Measurements from ENCODE around the gene PROM1. TPM values are rescaled to one million over a fixed set of nuclear protein-coding genes. Genes with fewer than 3 reads are reported as not detected.

The PROM1 gene
- total and polyA plus RNA-seq, 9 of the 15 experiments (the other 6 are each of a cell fraction or from before 2014, with no cell fraction given), result 0.05 TPM; not detected in 8

DNA sequence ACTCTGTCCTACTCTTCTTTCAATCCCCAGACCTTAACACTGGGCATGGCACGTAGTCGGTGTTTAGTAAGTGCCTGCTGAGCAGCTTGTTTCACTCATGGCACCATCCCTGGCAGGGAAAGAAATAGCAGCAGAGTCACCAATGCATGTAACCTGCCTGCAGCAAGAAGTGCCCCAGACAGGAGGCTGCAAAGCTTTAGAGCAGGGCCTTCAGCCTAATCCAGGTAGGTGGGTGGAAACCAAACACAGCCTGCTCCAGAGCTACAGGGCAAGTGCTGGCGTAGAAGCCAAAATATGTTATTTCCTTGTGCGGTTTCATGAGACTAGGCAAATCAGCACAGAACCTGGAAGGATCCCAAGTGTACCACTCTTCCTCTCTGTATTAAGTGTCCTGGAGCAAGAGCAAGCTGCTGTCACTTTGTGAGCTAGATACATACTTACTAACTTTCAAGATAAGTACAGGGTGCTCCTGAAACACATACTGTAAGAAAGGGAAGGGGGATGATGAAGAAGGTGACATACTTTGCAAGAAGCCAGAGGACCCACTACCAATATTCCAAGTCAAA, 5.5 kb downstream of the PROM1 start (continued):
- TF ChIP-seq RBFOX2 (IDR thresholded peaks at IDR 0.05; ENCODE audit: low read depth, low read length) (no peak), ZNF561 (CRISPR knock-in tag; conservative IDR thresholded peaks at IDR 0.05) (no peak), ZNF75A (CRISPR knock-in tag; IDR thresholded peaks at IDR 0.05) (no peak), SMARCB1 (IDR thresholded peaks at IDR 0.05; ENCODE audit: insufficient read length, low read depth) (no peak), ESRRA (IDR thresholded peaks at IDR 0.05; ENCODE audit: borderline replicate concordance, low read depth) (no peak), TFAM (CRISPR knock-in tag; conservative IDR thresholded peaks at IDR 0.05) (no peak)

- POLR2A ChIA-PET, result interaction anchor here (0.7 kb wide), 1 partner anchor 19 kb away, joined by 3 read pairs; no protein-coding TSS in a partner anchor
- Histone ChIP-seq H3K9ac (ENCODE audit: insufficient read depth in 1 of 2, low read depth in 2 of 2, low read length in 2 of 2) (no peak overlapping the region), H3K4me3 (no peak overlapping the region), H3K79me2 (ENCODE audit: control insufficient read depth, insufficient read depth, low read length) (no peaks in the 10 kb centered on the region), H3K27me3 (ENCODE audit: control insufficient read depth in 2 of 2, insufficient read depth in 2 of 2, low read length in 2 of 2) (peaks cover 19 to 42% of the 10 kb centered on the region in 2 experiments), H4K20me1 (replicated peaks; ENCODE audit: control insufficient read depth, insufficient read depth, low read length) (no peaks in the 10 kb centered on the region), H3K9me1 (ENCODE audit: control insufficient read depth, insufficient read depth, low read length) (no peaks in the 10 kb centered on the region), H3K36me3 (ENCODE audit: control insufficient read depth, insufficient read depth, low read length) (no peaks in the 10 kb centered on the region), H3K4me1 (replicated peaks in 1 of 2; ENCODE audit: control insufficient read depth in 2 of 2, insufficient read depth in 2 of 2, low read length in 2 of 2) (peaks cover 0 to 6% of the 10 kb centered on the region in 2 experiments; a peak in 2 of 5 replicates), H3K4me2 (ENCODE audit: insufficient read depth, low read length) (no peak overlapping the region), H2AFZ (ENCODE audit: low read depth, low read length) (no peak overlapping the region), H3K27ac (ENCODE audit: extremely low read depth, low read depth, low read length) (no peak overlapping the region), H3K9me3 (replicated peaks; ENCODE audit: control insufficient read depth, insufficient read depth, low read depth, low read length) (no peaks in the 10 kb centered on the region)
- FAIRE-seq (no peak), DNase-seq (ENCODE audit: extremely low read depth in 1 of 4, low spot score in 3 of 4) (no peak), ATAC-seq (no peak)
- BruUV-seq (replicated peaks), result no TSS peak
- CTCF ChIA-PET (ENCODE audit: low intra/inter-chr PET ratio), result no interaction called here
- intact Hi-C loops (cut with micrococcal nuclease) (no loop called here), in situ Hi-C loops (cut with MboI) (no loop called here)
- WGBS (ENCODE audit: insufficient coverage, low coverage, missing lambda C conversion rate), result 1% methylated on average over 4 of the region's 4 CpGs
- TF ChIP-seq, protein P1, sequence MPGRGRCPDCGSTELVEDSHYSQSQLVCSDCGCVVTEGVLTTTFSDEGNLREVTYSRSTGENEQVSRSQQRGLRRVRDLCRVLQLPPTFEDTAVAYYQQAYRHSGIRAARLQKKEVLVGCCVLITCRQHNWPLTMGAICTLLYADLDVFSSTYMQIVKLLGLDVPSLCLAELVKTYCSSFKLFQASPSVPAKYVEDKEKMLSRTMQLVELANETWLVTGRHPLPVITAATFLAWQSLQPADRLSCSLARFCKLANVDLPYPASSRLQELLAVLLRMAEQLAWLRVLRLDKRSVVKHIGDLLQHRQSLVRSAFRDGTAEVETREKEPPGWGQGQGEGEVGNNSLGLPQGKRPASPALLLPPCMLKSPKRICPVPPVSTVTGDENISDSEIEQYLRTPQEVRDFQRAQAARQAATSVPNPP (IDR thresholded peaks at IDR 0.05; ENCODE audit: borderline replicate concordance, insufficient read depth, insufficient read length), result no peak
- TF ChIP-seq RUNX1 (IDR thresholded peaks at IDR 0.05; ENCODE audit: low read depth) (no peak), SMAD3 (CRISPR knock-in tag; conservative IDR thresholded peaks at IDR 0.05) (no peak), CBFB (CRISPR knock-in tag; IDR thresholded peaks at IDR 0.05) (no peak), ZNF445 (CRISPR knock-in tag; IDR thresholded peaks at IDR 0.05; ENCODE audit: low read depth) (no peak), ZNF316 (IDR thresholded peaks at IDR 0.05) (no peak), TRIM28 (IDR thresholded peaks at IDR 0.05) (no peak), ZNF3 (CRISPR knock-in tag; IDR thresholded peaks at IDR 0.05) (no peak), PHTF2 (CRISPR knock-in tag; IDR thresholded peaks at IDR 0.05) (no peak), NCOA2 (IDR thresholded peaks at IDR 0.05; ENCODE audit: partially characterized antibody in 2 of 2) (no peak)
- TF ChIP-seq, protein P2, sequence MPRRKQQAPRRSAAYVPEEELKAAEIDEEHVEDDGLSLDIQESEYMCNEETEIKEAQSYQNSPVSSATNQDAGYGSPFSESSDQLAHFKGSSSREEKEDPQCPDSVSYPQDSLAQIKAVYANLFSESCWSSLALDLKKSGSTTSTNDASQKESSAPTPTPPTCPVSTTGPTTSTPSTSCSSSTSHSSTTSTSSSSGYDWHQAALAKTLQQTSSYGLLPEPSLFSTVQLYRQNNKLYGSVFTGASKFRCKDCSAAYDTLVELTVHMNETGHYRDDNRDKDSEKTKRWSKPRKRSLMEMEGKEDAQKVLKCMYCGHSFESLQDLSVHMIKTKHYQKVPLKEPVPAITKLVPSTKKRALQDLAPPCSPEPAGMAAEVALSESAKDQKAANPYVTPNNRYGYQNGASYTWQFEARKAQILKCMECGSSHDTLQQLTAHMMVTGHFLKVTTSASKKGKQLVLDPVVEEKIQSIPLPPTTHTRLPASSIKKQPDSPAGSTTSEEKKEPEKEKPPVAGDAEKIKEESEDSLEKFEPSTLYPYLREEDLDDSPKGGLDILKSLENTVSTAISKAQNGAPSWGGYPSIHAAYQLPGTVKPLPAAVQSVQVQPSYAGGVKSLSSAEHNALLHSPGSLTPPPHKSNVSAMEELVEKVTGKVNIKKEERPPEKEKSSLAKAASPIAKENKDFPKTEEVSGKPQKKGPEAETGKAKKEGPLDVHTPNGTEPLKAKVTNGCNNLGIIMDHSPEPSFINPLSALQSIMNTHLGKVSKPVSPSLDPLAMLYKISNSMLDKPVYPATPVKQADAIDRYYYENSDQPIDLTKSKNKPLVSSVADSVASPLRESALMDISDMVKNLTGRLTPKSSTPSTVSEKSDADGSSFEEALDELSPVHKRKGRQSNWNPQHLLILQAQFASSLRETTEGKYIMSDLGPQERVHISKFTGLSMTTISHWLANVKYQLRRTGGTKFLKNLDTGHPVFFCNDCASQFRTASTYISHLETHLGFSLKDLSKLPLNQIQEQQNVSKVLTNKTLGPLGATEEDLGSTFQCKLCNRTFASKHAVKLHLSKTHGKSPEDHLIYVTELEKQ (CRISPR knock-in tag; IDR thresholded peaks at IDR 0.05), result no peak
- TF ChIP-seq, protein P3, sequence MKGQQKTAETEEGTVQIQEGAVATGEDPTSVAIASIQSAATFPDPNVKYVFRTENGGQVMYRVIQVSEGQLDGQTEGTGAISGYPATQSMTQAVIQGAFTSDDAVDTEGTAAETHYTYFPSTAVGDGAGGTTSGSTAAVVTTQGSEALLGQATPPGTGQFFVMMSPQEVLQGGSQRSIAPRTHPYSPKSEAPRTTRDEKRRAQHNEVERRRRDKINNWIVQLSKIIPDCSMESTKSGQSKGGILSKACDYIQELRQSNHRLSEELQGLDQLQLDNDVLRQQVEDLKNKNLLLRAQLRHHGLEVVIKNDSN (CRISPR knock-in tag; IDR thresholded peaks at IDR 0.05), result no peak
These were observed 6.0 kb downstream of the PROM1 start for GRCh38 chr4:16077786-16078185.

All from K562 (cell line).